ENCODE measurements around the gene TSPAN33. TPM values are rescaled to one million over a fixed set of nuclear protein-coding genes. Genes with fewer than 3 reads are reported as not detected.

The TSPAN33 gene
- total and polyA plus RNA-seq, 2 of the 13 experiments (the other 11 are each of a cell fraction or from before 2014, with no cell fraction given): 15.3 to 16.5 TPM

DNA sequence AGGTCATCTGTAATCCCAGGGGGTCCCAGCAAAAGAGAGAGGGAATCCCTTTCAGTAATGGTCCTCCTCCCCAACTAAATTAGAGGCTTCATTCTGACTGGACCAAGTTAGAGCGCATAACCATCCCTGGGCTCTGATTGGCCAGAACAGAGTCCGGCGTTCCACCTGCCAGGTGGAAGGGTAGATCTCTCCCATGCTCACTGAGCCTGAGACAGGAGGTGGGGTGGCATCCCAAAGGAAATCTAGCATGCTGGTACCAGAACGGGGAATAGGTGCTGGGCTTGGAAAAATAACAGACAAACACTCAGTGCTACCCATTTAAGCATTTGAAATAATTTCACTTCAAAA is 21.0 kb upstream of the TSPAN33 start (continued):
- TF ChIP-seq, protein P1, sequence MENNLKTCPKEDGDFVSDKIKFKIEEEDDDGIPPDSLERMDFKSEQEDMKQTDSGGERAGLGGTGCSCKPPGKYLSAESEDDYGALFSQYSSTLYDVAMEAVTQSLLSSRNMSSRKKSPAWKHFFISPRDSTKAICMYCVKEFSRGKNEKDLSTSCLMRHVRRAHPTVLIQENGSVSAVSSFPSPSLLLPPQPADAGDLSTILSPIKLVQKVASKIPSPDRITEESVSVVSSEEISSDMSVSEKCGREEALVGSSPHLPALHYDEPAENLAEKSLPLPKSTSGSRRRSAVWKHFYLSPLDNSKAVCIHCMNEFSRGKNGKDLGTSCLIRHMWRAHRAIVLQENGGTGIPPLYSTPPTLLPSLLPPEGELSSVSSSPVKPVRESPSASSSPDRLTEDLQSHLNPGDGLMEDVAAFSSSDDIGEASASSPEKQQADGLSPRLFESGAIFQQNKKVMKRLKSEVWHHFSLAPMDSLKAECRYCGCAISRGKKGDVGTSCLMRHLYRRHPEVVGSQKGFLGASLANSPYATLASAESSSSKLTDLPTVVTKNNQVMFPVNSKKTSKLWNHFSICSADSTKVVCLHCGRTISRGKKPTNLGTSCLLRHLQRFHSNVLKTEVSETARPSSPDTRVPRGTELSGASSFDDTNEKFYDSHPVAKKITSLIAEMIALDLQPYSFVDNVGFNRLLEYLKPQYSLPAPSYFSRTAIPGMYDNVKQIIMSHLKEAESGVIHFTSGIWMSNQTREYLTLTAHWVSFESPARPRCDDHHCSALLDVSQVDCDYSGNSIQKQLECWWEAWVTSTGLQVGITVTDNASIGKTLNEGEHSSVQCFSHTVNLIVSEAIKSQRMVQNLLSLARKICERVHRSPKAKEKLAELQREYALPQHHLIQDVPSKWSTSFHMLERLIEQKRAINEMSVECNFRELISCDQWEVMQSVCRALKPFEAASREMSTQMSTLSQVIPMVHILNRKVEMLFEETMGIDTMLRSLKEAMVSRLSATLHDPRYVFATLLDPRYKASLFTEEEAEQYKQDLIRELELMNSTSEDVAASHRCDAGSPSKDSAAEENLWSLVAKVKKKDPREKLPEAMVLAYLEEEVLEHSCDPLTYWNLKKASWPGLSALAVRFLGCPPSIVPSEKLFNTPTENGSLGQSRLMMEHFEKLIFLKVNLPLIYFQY (CRISPR knock-in tag; IDR thresholded peaks at IDR 0.05; ENCODE audit: borderline replicate concordance): no peak
- TF ChIP-seq RCOR2 (CRISPR knock-in tag; IDR thresholded peaks at IDR 0.05) (no peak), ZNF138 (CRISPR knock-in tag; IDR thresholded peaks at IDR 0.05; ENCODE audit: low read depth) (no peak), MED13 (CRISPR knock-in tag; IDR thresholded peaks at IDR 0.05) (no peak), PTBP1 (IDR thresholded peaks at IDR 0.05; ENCODE audit: low read depth, low read length, poor library complexity, severe bottlenecking) (no peak), ZSCAN29 (CRISPR knock-in tag; conservative IDR thresholded peaks at IDR 0.05) (no peak), ZNF451 (CRISPR knock-in tag; IDR thresholded peaks at IDR 0.05) (no peak), MBD4 (IDR thresholded peaks at IDR 0.05; ENCODE audit: borderline replicate concordance, low read length) (no peak), SOX13 (IDR thresholded peaks at IDR 0.05) (no peak), SOX13 (CRISPR knock-in tag; conservative IDR thresholded peaks at IDR 0.05 in 1 of 2, IDR thresholded peaks at IDR 0.05 in 1 of 2) (no peak), CHD4 (IDR thresholded peaks at IDR 0.05; ENCODE audit: borderline replicate concordance, low read length) (no peak), ZNF775 (CRISPR knock-in tag; IDR thresholded peaks at IDR 0.05; ENCODE audit: borderline replicate concordance) (no peak), ASH2L (IDR thresholded peaks at IDR 0.05; ENCODE audit: insufficient read length, low read depth, low read length) (no peak), JARID2 (CRISPR knock-in tag; IDR thresholded peaks at IDR 0.05; ENCODE audit: insufficient replicate concordance) (no peak), ZNF589 (CRISPR knock-in tag; conservative IDR thresholded peaks at IDR 0.05) (no peak), ZNF792 (CRISPR knock-in tag; IDR thresholded peaks at IDR 0.05) (no peak)
- TF ChIP-seq, protein P2, sequence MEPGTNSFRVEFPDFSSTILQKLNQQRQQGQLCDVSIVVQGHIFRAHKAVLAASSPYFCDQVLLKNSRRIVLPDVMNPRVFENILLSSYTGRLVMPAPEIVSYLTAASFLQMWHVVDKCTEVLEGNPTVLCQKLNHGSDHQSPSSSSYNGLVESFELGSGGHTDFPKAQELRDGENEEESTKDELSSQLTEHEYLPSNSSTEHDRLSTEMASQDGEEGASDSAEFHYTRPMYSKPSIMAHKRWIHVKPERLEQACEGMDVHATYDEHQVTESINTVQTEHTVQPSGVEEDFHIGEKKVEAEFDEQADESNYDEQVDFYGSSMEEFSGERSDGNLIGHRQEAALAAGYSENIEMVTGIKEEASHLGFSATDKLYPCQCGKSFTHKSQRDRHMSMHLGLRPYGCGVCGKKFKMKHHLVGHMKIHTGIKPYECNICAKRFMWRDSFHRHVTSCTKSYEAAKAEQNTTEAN (CRISPR knock-in tag; conservative IDR thresholded peaks at IDR 0.05): no peak

All from HepG2 (cell line).